ENCODE measurements around the gene WWOX. TPM values are rescaled to one million over a fixed set of nuclear protein-coding genes. Genes with fewer than 3 reads are reported as not detected.

The WWOX gene
- total RNA-seq, 1 experiment from 2014 or later, result 15.6 TPM

DNA sequence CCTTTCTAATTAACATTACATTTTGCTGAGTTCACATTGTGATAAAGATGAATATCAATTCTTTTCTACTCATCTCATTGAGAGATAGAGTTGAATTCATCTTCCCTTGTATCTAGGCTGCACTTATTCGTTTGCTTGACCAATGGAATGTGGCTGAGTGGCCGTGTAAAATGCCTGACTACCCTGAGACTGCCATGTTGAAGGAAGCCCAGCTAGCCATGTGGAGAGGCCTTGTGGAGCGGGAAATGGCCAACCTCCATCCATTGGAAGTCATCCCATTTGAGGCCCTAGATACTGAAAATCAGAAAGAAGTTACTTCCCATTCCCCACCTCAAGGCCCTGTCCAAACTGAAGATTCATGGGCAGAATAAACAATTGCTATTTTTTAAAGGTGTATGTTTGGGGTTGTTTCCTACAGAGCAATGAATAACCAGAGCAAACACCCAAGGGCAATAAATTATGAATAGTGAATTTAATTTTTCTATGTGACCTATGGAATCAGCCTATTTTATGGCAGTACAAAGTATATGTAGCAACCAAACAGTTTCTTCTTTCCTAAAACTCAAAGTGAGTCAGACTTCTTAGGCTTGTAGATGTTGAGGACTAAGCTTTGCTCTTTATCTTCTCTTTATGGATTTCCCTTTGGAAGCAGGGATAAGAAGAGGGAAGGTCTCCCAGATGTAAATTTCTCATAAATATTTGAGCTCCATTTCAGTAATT lies 956.0 kb downstream of the WWOX start:
- Mint-ChIP-seq H3K36me3 (ENCODE audit: insufficient read depth in 1 of 3, low read depth in 3 of 3) (peaks cover 3 to 10% (median 7%) of the 10 kb centered on the region in 3 experiments; a peak in 6 of 7 replicates), H3K9me3 (peaks cover 13% of the 10 kb centered on the region in 2 experiments), H3K4me1 (peaks cover 30 to 31% of the 10 kb centered on the region in 2 experiments), H3K27me3 (ENCODE audit: low read depth) (peaks cover 12% of the 10 kb centered on the region), H3K27ac (no peak overlapping the region), H3K4me3 (no peak overlapping the region)
- Histone ChIP-seq H3K9ac (ENCODE audit: extremely low read depth, insufficient read length, low read length) (no peak overlapping the region), H3K4ac (ENCODE audit: low read depth, low read length) (no peak overlapping the region), H3K56ac (ENCODE audit: insufficient read length, low read depth, low read length) (no peak overlapping the region), H4K91ac (ENCODE audit: insufficient read length, low read depth, low read length) (no peak overlapping the region), H2AK5ac (ENCODE audit: insufficient read length, low read length) (no peak overlapping the region), H4K20me1 (ENCODE audit: control insufficient read depth, insufficient read depth, insufficient read length) (no peaks in the 10 kb centered on the region), H2BK120ac (ENCODE audit: low read depth, low read length, poor library complexity, severe bottlenecking) (no peak overlapping the region), H3K9me3 (ENCODE audit: control insufficient read depth, low read depth, low read length) (no peaks in the 10 kb centered on the region), H3K4me1 (ENCODE audit: insufficient read depth, low read length) (peaks cover 3% of the 10 kb centered on the region; the same call in 1 of the 2 replicates), H3K79me1 (ENCODE audit: insufficient read depth, low read depth, low read length, poor library complexity, severe bottlenecking) (no peaks in the 10 kb centered on the region), H2BK15ac (ENCODE audit: low read depth, low read length) (no peak overlapping the region), H3T11ph (ENCODE audit: low read length) (no peak overlapping the region), H3K23me2 (ENCODE audit: insufficient read length, low read depth, low read length, poor library complexity, severe bottlenecking) (no peaks in the 10 kb centered on the region), H2BK5ac (ENCODE audit: insufficient read length, low read length) (no peak overlapping the region), H3K23ac (ENCODE audit: insufficient read length, low read depth, low read length) (no peak overlapping the region), H2AFZ (ENCODE audit: low read length) (no peak overlapping the region), H4K5ac (ENCODE audit: insufficient read length, low read depth, low read length) (no peak overlapping the region), H3K18ac (ENCODE audit: insufficient read length, low read depth, low read length) (no peak overlapping the region), H2BK12ac (ENCODE audit: insufficient read length, low read depth, low read length) (no peak overlapping the region), H3K14ac (ENCODE audit: insufficient read depth, low read length) (no peak overlapping the region), H2BK20ac (ENCODE audit: low read depth, low read length, poor library complexity, severe bottlenecking) (no peak overlapping the region), H3K79me2 (ENCODE audit: insufficient read depth, low read length) (no peaks in the 10 kb centered on the region), H3K27ac (ENCODE audit: insufficient read length, low read depth, low read length) (no peak overlapping the region), H4K8ac (replicated peaks; ENCODE audit: insufficient read length, low read depth, low read length) (no peak overlapping the region), H3K4me2 (ENCODE audit: insufficient read depth, insufficient read length, low read length) (no peak overlapping the region), H3K27me3 (ENCODE audit: insufficient read depth, low read length) (no peaks in the 10 kb centered on the region)
- no peak for DNase-seq
- no CpG with 5 or more reads among the region's 3 CpGs for WGBS (ENCODE audit: extremely low coverage, insufficient read length, low lambda C conversion rate)
- TF ChIP-seq, protein P1, sequence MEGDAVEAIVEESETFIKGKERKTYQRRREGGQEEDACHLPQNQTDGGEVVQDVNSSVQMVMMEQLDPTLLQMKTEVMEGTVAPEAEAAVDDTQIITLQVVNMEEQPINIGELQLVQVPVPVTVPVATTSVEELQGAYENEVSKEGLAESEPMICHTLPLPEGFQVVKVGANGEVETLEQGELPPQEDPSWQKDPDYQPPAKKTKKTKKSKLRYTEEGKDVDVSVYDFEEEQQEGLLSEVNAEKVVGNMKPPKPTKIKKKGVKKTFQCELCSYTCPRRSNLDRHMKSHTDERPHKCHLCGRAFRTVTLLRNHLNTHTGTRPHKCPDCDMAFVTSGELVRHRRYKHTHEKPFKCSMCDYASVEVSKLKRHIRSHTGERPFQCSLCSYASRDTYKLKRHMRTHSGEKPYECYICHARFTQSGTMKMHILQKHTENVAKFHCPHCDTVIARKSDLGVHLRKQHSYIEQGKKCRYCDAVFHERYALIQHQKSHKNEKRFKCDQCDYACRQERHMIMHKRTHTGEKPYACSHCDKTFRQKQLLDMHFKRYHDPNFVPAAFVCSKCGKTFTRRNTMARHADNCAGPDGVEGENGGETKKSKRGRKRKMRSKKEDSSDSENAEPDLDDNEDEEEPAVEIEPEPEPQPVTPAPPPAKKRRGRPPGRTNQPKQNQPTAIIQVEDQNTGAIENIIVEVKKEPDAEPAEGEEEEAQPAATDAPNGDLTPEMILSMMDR (conservative IDR thresholded peaks at IDR 0.05), result no peak
